GM19193 (cell line): ENCODE measurements around the gene OR4K5.

Experiments
- POLR2A ChIP-seq: IDR thresholded peaks from 4 replicates; pipeline ENCODE4 v1.6.1; 2011; ENCODE audit not compliant: insufficient read depth, insufficient read length; ENCODE audit errors: extremely low read depth

Gene OR4K5, protein sequence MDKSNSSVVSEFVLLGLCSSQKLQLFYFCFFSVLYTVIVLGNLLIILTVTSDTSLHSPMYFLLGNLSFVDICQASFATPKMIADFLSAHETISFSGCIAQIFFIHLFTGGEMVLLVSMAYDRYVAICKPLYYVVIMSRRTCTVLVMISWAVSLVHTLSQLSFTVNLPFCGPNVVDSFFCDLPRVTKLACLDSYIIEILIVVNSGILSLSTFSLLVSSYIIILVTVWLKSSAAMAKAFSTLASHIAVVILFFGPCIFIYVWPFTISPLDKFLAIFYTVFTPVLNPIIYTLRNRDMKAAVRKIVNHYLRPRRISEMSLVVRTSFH

GRCh38 chr14:19920021-19920657 lies at the start of gene OR4K5:
OR4K5 (plus strand) TSS chr14:19920607; CDS start chr14:19920607, 0 bp downstream.
- no peak for TF ChIP-seq POLR2A

- TF ChIP-seq POLR2A, result no peak
Measured at GRCh38 chr14:19873178-19873577, 47.2 kb upstream of the OR4K5 start.

- no peak for TF ChIP-seq POLR2A
Measured at GRCh38 chr14:19874842-19875241, 45.6 kb upstream of the OR4K5 start, which contains the start of gene OR4K2. OR4K2 (plus strand) TSS chr14:19875142; CDS start chr14:19876268, 1,126 bp downstream.

DNA sequence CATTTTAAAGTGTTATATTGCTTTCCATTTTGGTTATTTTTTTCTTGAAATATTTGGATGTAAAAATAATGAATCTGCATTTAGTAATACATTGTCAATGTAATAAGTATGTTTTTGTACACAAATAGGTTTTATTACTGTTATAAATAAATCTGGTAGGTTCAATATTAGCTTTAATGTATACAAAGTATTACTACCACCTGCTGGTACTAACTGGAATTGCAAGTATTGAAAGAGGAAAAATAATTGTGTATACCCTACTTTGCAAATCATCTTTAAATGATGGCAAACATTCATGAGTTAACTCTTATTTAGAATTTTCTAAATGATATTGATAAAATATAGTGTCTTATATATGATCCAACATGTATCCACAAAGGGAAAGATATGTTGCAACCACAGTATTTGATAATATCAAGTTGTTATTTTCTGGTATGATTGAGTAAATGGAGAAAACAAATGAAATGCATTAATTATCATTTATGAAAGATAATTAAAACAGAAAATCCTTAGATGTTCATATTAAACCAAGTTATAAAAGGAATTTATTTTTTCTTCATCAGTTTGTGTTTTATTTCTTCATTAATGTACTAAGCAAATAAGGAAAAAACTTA lies 42.3 kb upstream of the OR4K5 start:
- no peak for TF ChIP-seq POLR2A

DNA sequence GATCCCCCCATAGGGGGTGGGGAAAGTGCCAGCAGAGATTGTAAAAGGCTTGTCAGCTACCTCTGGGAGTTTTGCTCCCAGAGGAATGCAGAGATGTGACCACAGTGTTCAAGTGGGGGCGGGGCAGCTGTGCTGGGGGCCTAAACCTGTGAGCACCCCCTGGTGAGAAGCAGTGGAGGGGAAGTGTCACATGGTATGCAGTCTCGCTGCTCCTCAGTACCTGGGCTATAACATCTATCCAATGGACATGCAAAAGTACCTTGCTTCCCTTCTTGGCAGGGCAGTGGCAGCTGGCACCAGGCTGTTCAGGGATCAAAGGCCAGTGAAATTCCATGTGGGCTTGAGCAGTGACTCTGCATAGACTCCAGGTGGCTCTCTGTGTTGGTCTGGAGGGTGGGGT lies 25.1 kb upstream of the OR4K5 start:
- no peak for TF ChIP-seq POLR2A

GRCh38 chr14:19900999-19901398 lies 19.4 kb upstream of the OR4K5 start:
- no peak for TF ChIP-seq POLR2A

GRCh38 chr14:19902409-19902808 lies 18.0 kb upstream of the OR4K5 start:
- TF ChIP-seq POLR2A, result no peak

GRCh38 chr14:19906665-19907064 lies 13.7 kb upstream of the OR4K5 start:
- TF ChIP-seq POLR2A, result no peak

DNA sequence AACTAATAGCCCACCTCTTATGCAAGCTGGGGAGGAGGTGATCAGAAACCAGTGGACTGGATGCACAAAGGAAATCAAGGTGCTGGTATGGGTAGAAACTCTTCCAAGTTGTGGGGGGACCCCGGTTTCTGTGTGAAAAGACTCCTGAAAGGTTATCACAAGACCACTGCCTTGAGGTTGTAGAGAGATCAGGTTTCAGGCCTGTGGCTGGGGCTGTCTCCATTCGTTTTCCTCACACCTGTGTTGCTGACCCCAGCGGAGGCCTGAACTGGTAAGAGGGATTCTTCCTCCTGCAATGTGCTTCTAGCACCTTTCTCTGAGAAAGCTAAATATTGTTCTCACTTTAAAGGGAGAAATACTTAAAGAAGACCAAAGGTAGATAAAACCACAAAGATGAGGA lies 9.3 kb upstream of the OR4K5 start:
- TF ChIP-seq POLR2A, result no peak

- no peak for TF ChIP-seq POLR2A
Measured at GRCh38 chr14:19917243-19917642, 3.2 kb upstream of the OR4K5 start.

DNA sequence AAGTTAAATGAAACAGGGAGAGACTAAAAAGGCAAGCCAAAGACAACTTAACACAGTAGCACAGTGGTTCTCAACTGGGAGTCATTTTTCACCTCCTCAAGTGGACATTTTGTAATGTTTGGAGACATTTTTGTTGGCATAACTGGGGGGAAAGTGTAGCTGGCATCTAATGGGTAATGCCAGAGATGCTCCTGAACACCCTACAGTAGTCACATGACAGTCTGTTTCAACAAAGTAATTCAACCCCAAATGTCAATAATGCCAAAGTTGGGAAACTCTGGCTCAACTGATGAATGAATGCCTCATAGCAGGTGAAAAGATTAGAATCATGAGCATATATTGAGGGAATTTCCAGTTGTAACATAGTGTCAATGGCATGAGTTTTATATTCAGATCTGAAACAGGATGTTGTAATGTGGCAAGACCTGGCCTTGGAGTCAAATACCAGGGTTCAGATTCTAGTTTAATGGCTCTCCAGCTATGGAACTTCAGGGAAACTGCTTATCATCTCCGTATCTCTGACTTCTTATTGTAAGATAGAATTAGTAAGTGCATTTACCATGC lies 2.4 kb upstream of the OR4K5 start:
- TF ChIP-seq POLR2A, result no peak

DNA sequence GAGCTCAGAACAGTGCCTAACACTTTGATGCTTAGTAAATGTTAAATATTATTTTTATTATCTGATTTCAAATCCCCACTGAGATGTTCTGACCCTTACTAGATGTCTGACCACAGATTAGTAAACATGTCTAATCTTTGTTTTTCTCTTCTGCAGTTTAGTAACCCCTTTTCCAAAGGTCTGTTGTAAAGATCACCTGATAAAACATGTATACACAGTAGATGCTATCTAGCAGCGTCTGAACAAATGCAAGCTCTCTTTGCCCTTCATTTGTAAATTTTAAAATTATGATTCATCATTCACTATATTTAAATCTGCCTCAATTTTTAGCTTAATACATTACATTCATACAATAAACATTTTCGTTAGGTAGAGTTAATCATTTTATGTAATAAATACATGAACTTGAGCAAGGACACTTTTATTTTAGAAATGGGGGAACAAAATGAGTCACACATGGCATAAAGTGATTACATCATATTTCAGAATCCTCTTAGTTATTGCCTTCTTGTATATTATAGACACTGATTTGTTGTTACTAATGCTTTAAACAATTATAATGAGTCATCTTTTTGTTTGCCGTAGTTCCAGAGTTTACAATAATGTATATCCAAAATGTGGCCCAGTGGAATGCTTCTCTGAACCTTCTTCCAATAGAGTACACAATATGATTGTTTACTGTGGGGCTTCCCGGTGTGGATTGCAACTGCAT lies 1.7 kb upstream of the OR4K5 start:
- TF ChIP-seq POLR2A, result no peak

GRCh38 chr14:19930617-19931016 lies 10.2 kb downstream of the OR4K5 start, which contains the start of gene OR4K1:
OR4K1 (plus strand) TSS chr14:19930917; CDS start chr14:19935667, 4,750 bp downstream.
- no peak for TF ChIP-seq POLR2A

DNA sequence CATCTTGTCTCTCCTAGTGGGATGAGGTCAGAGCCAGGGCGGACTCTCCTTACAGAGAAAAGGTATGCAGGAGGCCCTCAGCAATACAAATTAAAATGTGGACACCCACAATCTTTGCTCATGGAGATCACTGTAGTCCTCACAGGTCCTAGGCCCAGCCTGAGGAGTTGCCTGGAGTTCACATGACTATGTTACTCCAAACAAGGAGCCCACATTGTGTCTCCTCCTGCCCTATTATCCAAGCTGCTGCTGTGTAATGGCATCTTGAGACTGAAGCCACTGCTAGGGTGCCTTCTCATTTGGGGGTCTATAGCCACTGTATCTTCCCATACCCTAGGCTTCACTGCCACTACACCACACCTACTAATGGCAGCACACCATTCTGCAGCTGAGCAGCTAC lies 21.3 kb downstream of the OR4K5 start:
- no peak for TF ChIP-seq POLR2A
